WTC11 (cell line): ENCODE results near the gene EYA2. TPM values are rescaled to one million over a fixed set of nuclear protein-coding genes. Genes with fewer than 3 reads are reported as not detected.

Experiments
- ATAC-seq: fragments of 200-7000 bp; cut with Tn5 transposase; 2 replicates; pipeline ENCODE4 v1.10.0; 2021; ENCODE audit warnings: mild to moderate bottlenecking, moderate library complexity
- CTCF ChIA-PET: fragments of 300-600 bp; sonication (Branson Sonifier 250); formaldehyde crosslinking; loops from one replicate; lab custom pipeline; 2021; ENCODE audit warnings: antibody characterized with exemption; lab: Charles Lee
- POLR2A ChIA-PET: fragments of 350-600 bp; sonication (Branson Sonifier 250); formaldehyde crosslinking; loops from one replicate; lab custom pipeline; 2021; ENCODE audit warnings: antibody characterized with exemption; lab: Charles Lee
- DNase-seq: peaks from one replicate; pipeline ENCODE4 v3.0.0; 2021; ENCODE audit warnings: low spot score
- H3K27ac Mint-ChIP-seq: 2 replicates; pipeline ENCODE4 v1.8.0; 2021; ENCODE audit warnings: mixed read lengths
- H3K27me3 Mint-ChIP-seq: 2 replicates; pipeline ENCODE4 v1.8.0; 2021; ENCODE audit warnings: low read depth, mild to moderate bottlenecking, moderate library complexity, mixed read lengths
- H3K36me3 Mint-ChIP-seq: 2 replicates; pipeline ENCODE4 v1.8.0; 2021; ENCODE audit warnings: mixed read lengths
- H3K4me1 Mint-ChIP-seq: 2 replicates; pipeline ENCODE4 v1.8.0; 2022; ENCODE audit warnings: mixed read lengths
- H3K4me3 Mint-ChIP-seq: 2 replicates; pipeline ENCODE4 v1.8.0; 2021; ENCODE audit warnings: mild to moderate bottlenecking, moderate library complexity, mixed read lengths
- H3K9me3 Mint-ChIP-seq: 2 replicates; pipeline ENCODE4 v1.8.0; 2021; ENCODE audit warnings: mixed read lengths
- AFF4 ChIP-seq: sonication (generic); formaldehyde crosslinking; IDR thresholded peaks from 2 replicates; pipeline ENCODE4 v1.8.1; 2023; ENCODE audit warnings: mild to moderate bottlenecking, missing genetic modification reagents, borderline replicate concordance
- ATF3 ChIP-seq: sonication (generic); formaldehyde crosslinking; conservative IDR thresholded peaks from 2 replicates; pipeline ENCODE4 v1.8.1; 2022; ENCODE audit warnings: mild to moderate bottlenecking, missing genetic modification reagents
- ERG ChIP-seq: fragments of 250-450 bp; sonication (Bioruptor Pico); IDR thresholded peaks from 2 replicates; pipeline ENCODE4 v1.8.0; 2021; ENCODE audit warnings: mild to moderate bottlenecking
- FOXP4 ChIP-seq: sonication (generic); formaldehyde crosslinking; IDR thresholded peaks from 2 replicates; pipeline ENCODE4 v1.8.0; 2022; ENCODE audit warnings: mild to moderate bottlenecking, missing genetic modification reagents
- GRHL2 ChIP-seq: fragments of 250-450 bp; sonication (Bioruptor Pico); IDR thresholded peaks from 2 replicates; pipeline ENCODE4 v1.8.0; 2022; ENCODE audit warnings: mild to moderate bottlenecking, moderate library complexity; ENCODE audit not compliant: insufficient replicate concordance, severe bottlenecking
- GTF2I ChIP-seq: fragments of 250-450 bp; sonication (Bioruptor Pico); conservative IDR thresholded peaks from 2 replicates; pipeline ENCODE4 v1.4.0; 2021; ENCODE audit warnings: mild to moderate bottlenecking
- HMGA2 ChIP-seq: fragments of 250-450 bp; sonication (Bioruptor Pico); IDR thresholded peaks from 2 replicates; pipeline ENCODE4 v1.4.0; 2021; ENCODE audit warnings: mild to moderate bottlenecking, moderate library complexity
- IRF2 ChIP-seq: sonication (generic); formaldehyde crosslinking; IDR thresholded peaks from 2 replicates; pipeline ENCODE4 v1.8.0; 2022; ENCODE audit warnings: low read depth, missing genetic modification reagents, borderline replicate concordance
- NFYB ChIP-seq: sonication (generic); formaldehyde crosslinking; conservative IDR thresholded peaks from 2 replicates; pipeline ENCODE4 v1.8.0; 2022; ENCODE audit warnings: low read depth, missing genetic modification reagents
- RELA ChIP-seq: sonication (generic); formaldehyde crosslinking; IDR thresholded peaks from 2 replicates; pipeline ENCODE4 v1.8.1; 2022; ENCODE audit warnings: missing genetic modification reagents, mild to moderate bottlenecking, borderline replicate concordance
- USF1 ChIP-seq: sonication (generic); formaldehyde crosslinking; IDR thresholded peaks from 2 replicates; pipeline ENCODE4 v1.8.0; 2022; ENCODE audit warnings: mild to moderate bottlenecking, missing genetic modification reagents
- ZBTB43 ChIP-seq: sonication (generic); formaldehyde crosslinking; IDR thresholded peaks from 2 replicates; pipeline ENCODE4 v1.8.1; 2023; ENCODE audit warnings: mild to moderate bottlenecking, missing genetic modification reagents
- ZNF423 ChIP-seq: fragments of 250-450 bp; sonication (Bioruptor Pico); IDR thresholded peaks from 2 replicates; pipeline ENCODE4 v2.1.2; 2022; ENCODE audit warnings: mild to moderate bottlenecking, moderate library complexity
- total RNA-seq: library from RNA; stranded (reverse); gene quantifications from 3 replicates; pipeline ENCODE4 v1.2.3, GENCODE V29; 2021

The EYA2 gene
- total RNA-seq, 1 experiment from 2014 or later: 1.5 TPM

GRCh38 chr20:46934746-46935287 is 40.2 kb downstream of the EYA2 start:
- no peaks in the 10 kb centered on the region for H3K27me3 Mint-ChIP-seq
- ATAC-seq: no peak
- H3K36me3 Mint-ChIP-seq: no peaks in the 10 kb centered on the region
- DNase-seq: no peak
- TF ChIP-seq ERG (CRISPR knock-in tag) (no peak), ZNF423 (CRISPR knock-in tag) (no peak), AFF4 (no peak), USF1 (CRISPR knock-in tag) (no peak), NFYB (CRISPR knock-in tag) (no peak), ZBTB43 (CRISPR knock-in tag) (no peak), ATF3 (CRISPR knock-in tag) (no peak), GRHL2 (CRISPR knock-in tag) (no peak), IRF2 (CRISPR knock-in tag) (no peak), GTF2I (CRISPR knock-in tag) (no peak), FOXP4 (no peak)
- TF ChIP-seq, all 79 proteins: peak for 0
- no peak overlapping the region for H3K27ac Mint-ChIP-seq
- ChIA-PET CTCF (no interaction called here), POLR2A (no interaction called here)
- no peak overlapping the region for H3K4me3 Mint-ChIP-seq
- no peaks in the 10 kb centered on the region for H3K4me1 Mint-ChIP-seq
- peaks cover 5% of the 10 kb centered on the region for H3K9me3 Mint-ChIP-seq

GRCh38 chr20:46935394-46936017 is 40.9 kb downstream of the EYA2 start:
- ChIA-PET POLR2A (no interaction called here), CTCF (no interaction called here)
- Mint-ChIP-seq H3K4me1 (no peaks in the 10 kb centered on the region), H3K4me3 (no peak overlapping the region), H3K36me3 (no peaks in the 10 kb centered on the region), H3K27me3 (no peaks in the 10 kb centered on the region), H3K27ac (no peak overlapping the region), H3K9me3 (peaks cover 5% of the 10 kb centered on the region)
- ATAC-seq (no peak), DNase-seq (no peak)
- TF ChIP-seq HMGA2 (peak; percentile 53; the same call in 1 of the 2 replicates), RELA (CRISPR knock-in tag) (no peak)
